ENCODE measurements around the gene PLA2G4A. TPM values are rescaled to one million over a fixed set of nuclear protein-coding genes. Genes with fewer than 3 reads are reported as not detected.

Gene PLA2G4A
- total and polyA plus RNA-seq, 7 donors = 0.24 to 0.71 (median 0.44) TPM

GRCh38 chr1:186880982-186881381 lies 52.2 kb downstream of the PLA2G4A start:
- 75 to 82% (median 79%) methylated on average over 1 of the region's 1 CpG for WGBS, 3 donors
- H3K4me1 ChIP-seq = no peaks in the 10 kb centered on the region
- TF ChIP-seq, protein P1, sequence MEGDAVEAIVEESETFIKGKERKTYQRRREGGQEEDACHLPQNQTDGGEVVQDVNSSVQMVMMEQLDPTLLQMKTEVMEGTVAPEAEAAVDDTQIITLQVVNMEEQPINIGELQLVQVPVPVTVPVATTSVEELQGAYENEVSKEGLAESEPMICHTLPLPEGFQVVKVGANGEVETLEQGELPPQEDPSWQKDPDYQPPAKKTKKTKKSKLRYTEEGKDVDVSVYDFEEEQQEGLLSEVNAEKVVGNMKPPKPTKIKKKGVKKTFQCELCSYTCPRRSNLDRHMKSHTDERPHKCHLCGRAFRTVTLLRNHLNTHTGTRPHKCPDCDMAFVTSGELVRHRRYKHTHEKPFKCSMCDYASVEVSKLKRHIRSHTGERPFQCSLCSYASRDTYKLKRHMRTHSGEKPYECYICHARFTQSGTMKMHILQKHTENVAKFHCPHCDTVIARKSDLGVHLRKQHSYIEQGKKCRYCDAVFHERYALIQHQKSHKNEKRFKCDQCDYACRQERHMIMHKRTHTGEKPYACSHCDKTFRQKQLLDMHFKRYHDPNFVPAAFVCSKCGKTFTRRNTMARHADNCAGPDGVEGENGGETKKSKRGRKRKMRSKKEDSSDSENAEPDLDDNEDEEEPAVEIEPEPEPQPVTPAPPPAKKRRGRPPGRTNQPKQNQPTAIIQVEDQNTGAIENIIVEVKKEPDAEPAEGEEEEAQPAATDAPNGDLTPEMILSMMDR (IDR thresholded peaks at IDR 0.05) = no peak
- ATAC-seq = no peak
- H3K27me3 ChIP-seq (ENCODE audit: insufficient read depth in 3 of 3, low read length in 2 of 3) = no peaks in the 10 kb centered on the region
- no peak overlapping the region for H3K4me3 ChIP-seq
- DNase-seq = no peak
- H3K27ac ChIP-seq = no peak overlapping the region
- intact Hi-C loops (cut with DNase I) = no loop called here
- H3K9me3 ChIP-seq = no peaks in the 10 kb centered on the region
- H3K36me3 ChIP-seq (ENCODE audit: insufficient read depth in 1 of 2, low read depth in 1 of 2) = no peaks in the 10 kb centered on the region

DNA sequence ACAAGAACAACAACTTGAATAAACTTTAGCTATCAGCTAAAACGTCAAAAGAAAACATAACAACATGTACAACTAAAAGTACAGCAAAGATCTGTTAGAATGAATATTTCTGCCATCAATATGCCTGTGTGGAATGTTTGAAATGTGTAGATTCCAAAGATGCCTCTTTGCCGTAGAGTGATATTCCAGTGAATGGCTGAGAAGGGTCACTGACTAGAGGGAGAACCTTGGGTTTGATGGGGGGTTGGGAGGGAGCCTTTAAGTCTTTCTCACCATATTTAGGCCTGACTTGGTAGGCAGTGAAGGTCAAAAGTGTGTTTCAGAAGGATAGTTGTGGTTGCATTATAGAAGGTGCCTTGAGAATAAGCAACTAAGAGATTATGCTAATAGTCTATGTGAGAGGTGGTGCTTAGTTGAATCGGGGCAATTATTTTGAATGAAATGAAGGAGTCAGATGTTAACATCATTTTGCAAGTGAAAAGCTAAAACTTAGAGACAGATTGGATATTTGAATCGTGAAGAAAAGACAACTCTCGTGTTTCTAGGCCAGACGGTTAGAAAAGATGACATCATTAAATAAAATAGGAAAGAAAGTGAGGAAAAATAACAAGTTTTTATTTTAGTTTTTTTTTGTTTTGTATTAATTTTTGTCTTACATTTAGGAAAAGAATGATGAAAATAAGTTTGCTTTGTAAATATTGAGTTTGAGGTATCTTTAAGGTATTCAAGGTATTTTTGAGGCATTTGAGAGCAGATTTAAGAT lies 53.8 kb downstream of the PLA2G4A start:
- no peak for DNase-seq
- Histone ChIP-seq H3K4me1 (no peaks in the 10 kb centered on the region), H3K9me3 (no peaks in the 10 kb centered on the region), H3K4me3 (no peak overlapping the region), H3K27me3 (ENCODE audit: insufficient read depth in 3 of 3, low read length in 2 of 3) (no peaks in the 10 kb centered on the region), H3K36me3 (ENCODE audit: insufficient read depth in 1 of 2, low read depth in 1 of 2) (no peaks in the 10 kb centered on the region), H3K27ac (no peak overlapping the region)
- intact Hi-C loops (cut with DNase I) = no loop called here
- WGBS, 3 donors = 70 to 77% (median 74%) methylated on average over 6 of the region's 6 CpGs
- ATAC-seq = no peak
- TF ChIP-seq, protein P1 (IDR thresholded peaks at IDR 0.05) = no peak

DNA sequence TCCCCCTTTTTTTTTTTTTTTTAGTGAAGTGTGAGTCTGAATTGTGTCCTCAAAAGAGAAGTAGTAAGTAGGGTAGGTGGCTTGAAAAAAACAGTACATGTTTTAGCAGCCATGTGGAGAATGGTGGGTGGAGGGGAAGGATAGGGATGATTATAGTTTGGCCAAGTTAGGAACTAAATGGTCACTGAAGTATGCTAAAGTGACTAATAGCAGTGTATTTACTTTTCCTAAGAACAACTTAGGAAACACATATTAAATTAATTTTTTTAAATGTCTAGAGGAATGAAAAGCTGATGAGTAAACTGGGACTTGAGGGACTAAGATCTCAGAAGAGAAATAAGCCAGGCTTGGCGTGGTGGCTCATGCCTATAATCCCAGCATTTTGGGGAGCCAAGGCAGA lies 55.5 kb downstream of the PLA2G4A start:
- H3K27me3 ChIP-seq (ENCODE audit: insufficient read depth in 3 of 3, low read length in 2 of 3) = no peaks in the 10 kb centered on the region
- TF ChIP-seq, protein P1 (IDR thresholded peaks at IDR 0.05) = no peak
- intact Hi-C loops (cut with DNase I) = no loop called here
- no peaks in the 10 kb centered on the region for H3K9me3 ChIP-seq
- no peaks in the 10 kb centered on the region for H3K4me1 ChIP-seq
- WGBS, 3 donors = 72 to 77% (median 73%) methylated on average over 1 of the region's 1 CpG
- no peak overlapping the region for H3K4me3 ChIP-seq
- no peak overlapping the region for H3K27ac ChIP-seq
- DNase-seq (no peak), ATAC-seq (no peak)
- no peaks in the 10 kb centered on the region for H3K36me3 ChIP-seq (ENCODE audit: insufficient read depth in 1 of 2, low read depth in 1 of 2)

DNA sequence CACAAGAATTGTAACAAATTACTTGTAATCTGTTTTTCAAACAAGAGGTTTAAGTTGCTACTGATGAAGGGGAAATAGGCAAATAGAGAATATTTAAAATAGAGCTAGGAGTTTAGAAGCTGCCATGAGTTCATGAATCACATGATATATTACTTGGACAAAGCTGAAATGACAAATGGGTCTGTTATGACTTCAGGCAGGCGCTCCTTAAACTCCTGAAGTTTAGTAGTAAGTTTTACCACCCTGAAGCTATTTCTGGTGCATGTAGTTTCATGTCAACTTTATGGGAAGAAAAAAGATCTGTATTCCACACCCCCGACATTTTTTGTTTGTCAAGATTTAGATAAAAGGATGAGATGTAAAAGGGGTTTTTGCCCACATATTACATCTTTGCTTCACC lies 58.5 kb downstream of the PLA2G4A start:
- Histone ChIP-seq H3K4me3 (no peak overlapping the region), H3K9me3 (no peaks in the 10 kb centered on the region), H3K36me3 (ENCODE audit: insufficient read depth in 1 of 2, low read depth in 1 of 2) (no peaks in the 10 kb centered on the region), H3K27ac (no peak overlapping the region), H3K27me3 (ENCODE audit: insufficient read depth in 3 of 3, low read length in 2 of 3) (no peaks in the 10 kb centered on the region), H3K4me1 (no peaks in the 10 kb centered on the region)
- intact Hi-C loops (cut with DNase I) = no loop called here
- DNase-seq (no peak), ATAC-seq (no peak)
- 63 to 80% (median 77%) methylated on average over 2 of the region's 2 CpGs for WGBS, 3 donors
- TF ChIP-seq, protein P1 (IDR thresholded peaks at IDR 0.05) = no peak

DNA sequence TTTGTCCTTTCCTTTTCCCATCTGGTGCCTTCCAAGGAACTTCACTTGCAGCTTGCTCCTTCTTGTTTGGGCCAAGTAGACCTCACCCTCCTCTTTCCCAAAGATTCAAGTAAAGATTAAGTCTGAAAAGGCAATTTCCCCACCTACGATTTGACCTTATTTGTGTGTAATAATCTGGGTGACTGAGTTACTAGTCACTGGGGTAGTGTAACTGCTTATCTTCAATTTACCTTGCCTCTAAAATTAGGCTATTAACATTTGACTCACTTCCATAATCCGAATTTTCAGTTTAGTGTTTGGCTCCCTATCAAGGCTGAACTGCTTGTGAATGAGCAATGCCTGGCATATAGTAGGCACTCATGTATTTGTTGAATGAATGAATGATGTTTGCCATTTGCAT lies 59.6 kb downstream of the PLA2G4A start:
- 57 to 68% (median 63%) methylated on average over 2 of the region's 2 CpGs for WGBS, 3 donors
- TF ChIP-seq, protein P1 (IDR thresholded peaks at IDR 0.05) = no peak
- H3K27ac ChIP-seq = no peak overlapping the region
- intact Hi-C loops (cut with DNase I) = no loop called here
- no peaks in the 10 kb centered on the region for H3K27me3 ChIP-seq (ENCODE audit: insufficient read depth in 3 of 3, low read length in 2 of 3)
- H3K9me3 ChIP-seq = no peaks in the 10 kb centered on the region
- H3K4me3 ChIP-seq = no peak overlapping the region
- no peak for ATAC-seq
- H3K4me1 ChIP-seq = no peaks in the 10 kb centered on the region
- no peaks in the 10 kb centered on the region for H3K36me3 ChIP-seq (ENCODE audit: insufficient read depth in 1 of 2, low read depth in 1 of 2)
- DNase-seq = no peak
